Measurements from ENCODE around the gene BCL7A. TPM values are rescaled to one million over a fixed set of nuclear protein-coding genes. Genes with fewer than 3 reads are reported as not detected.
"Not testable (repeated sequence)": the region's sequence is repeated elsewhere in the genome, so short reads cannot be mapped to it uniquely, and the experiment has no call there.

BCL7A gene
- total RNA-seq, 2 donors from 2014 or later: 3.3 to 7.6 TPM

GRCh38 chr12:122099856-122100255 is 78.2 kb downstream of the BCL7A start:
- DNase-seq (ENCODE audit: low spot score): no peak
- intact Hi-C loops (cut with DNase I): no loop called here

- DNase-seq (ENCODE audit: low spot score): no peak
- intact Hi-C loops (cut with DNase I): no loop called here
Measured at GRCh38 chr12:122100568-122100967, 78.9 kb downstream of the BCL7A start.

- no peak for DNase-seq (ENCODE audit: low spot score)
- intact Hi-C loops (cut with DNase I): no loop called here
Measured at GRCh38 chr12:122102331-122102730, 80.6 kb downstream of the BCL7A start.

GRCh38 chr12:122104844-122105243 is 83.2 kb downstream of the BCL7A start:
- no peak for DNase-seq (ENCODE audit: low spot score)
- intact Hi-C loops (cut with DNase I): loop anchor here in 1 of 2 donors (5.0 kb wide), 1 partner anchor 38 kb away; no protein-coding TSS in a partner anchor

- not testable (repeated sequence) for DNase-seq (ENCODE audit: low spot score)
- intact Hi-C loops (cut with DNase I): loop anchor here in 1 of 2 donors (5.0 kb wide), 1 partner anchor 38 kb away; no protein-coding TSS in a partner anchor
Measured at GRCh38 chr12:122105496-122105895, 83.8 kb downstream of the BCL7A start.

- intact Hi-C loops (cut with DNase I): loop anchor here in 1 of 2 donors (5.0 kb wide), 1 partner anchor 40 kb away; no protein-coding TSS in a partner anchor
- no peak for DNase-seq (ENCODE audit: low spot score)
Measured at GRCh38 chr12:122106843-122107242, 85.2 kb downstream of the BCL7A start.

GRCh38 chr12:122107261-122107660 is 85.6 kb downstream of the BCL7A start:
- DNase-seq (ENCODE audit: low spot score): no peak
- intact Hi-C loops (cut with DNase I): loop anchor here in 1 of 2 donors (5.0 kb wide), 1 partner anchor 40 kb away; no protein-coding TSS in a partner anchor

GRCh38 chr12:122111089-122111641 is 89.5 kb downstream of the BCL7A start:
- intact Hi-C loops (cut with DNase I): no loop called here
- no peak for DNase-seq (ENCODE audit: low spot score)

Other genes starting within 250 kb of the BCL7A start
- 10 to 100 TPM in 1 of 2 donors, 1 to 10 TPM in 1; 5.3 to 10.4 TPM for gene RHOF, start 228.2 kb upstream of the BCL7A start, total RNA-seq
- gene SETD1B, start 217.9 kb upstream of the BCL7A start, total RNA-seq: 10 to 100 TPM; 20.2 to 20.9 TPM
- 10 to 100 TPM in 1 of 2 donors, 1 to 10 TPM in 1; 5.6 to 17.4 TPM for gene HPD, start 163.0 kb upstream of the BCL7A start, total RNA-seq
- 10 to 100 TPM; 37.9 to 42.1 TPM for gene PSMD9, start 133.1 kb upstream of the BCL7A start, total RNA-seq
- 1 to 10 TPM in 1 of 2 donors, under 1 TPM in 1; 0.65 to 1.9 TPM for gene CFAP251, start 103.3 kb upstream of the BCL7A start, total RNA-seq
- gene MLXIP, start 56.9 kb downstream of the BCL7A start, total RNA-seq: 10 to 100 TPM; 78.3 to 81.4 TPM
- gene IL31, start 152.3 kb downstream of the BCL7A start, total RNA-seq: not detected
- under 1 TPM in 1 of 2 donors, not detected in 1; 0.60 TPM for gene LRRC43, start 161.2 kb downstream of the BCL7A start, total RNA-seq
- under 1 TPM in 1 of 2 donors, not detected in 1; 0.10 TPM for gene B3GNT4, start 181.8 kb downstream of the BCL7A start, total RNA-seq
- 10 to 100 TPM; 26.2 to 27.0 TPM for gene DIABLO, start 204.2 kb downstream of the BCL7A start, total RNA-seq
- 10 to 100 TPM; 12.3 to 12.6 TPM for gene VPS33A, start 244.6 kb downstream of the BCL7A start, total RNA-seq